H1 (cell line): ENCODE measurements around the gene CFAP65. TPM values are rescaled to one million over a fixed set of nuclear protein-coding genes. Genes with fewer than 3 reads are reported as not detected.

ENCODE experiments used
- CHD2 ChIP-seq: IDR thresholded peaks from 2 replicates; pipeline ENCODE4 v1.6.1; 2012; ENCODE audit warnings: low read length, improper control_type of control experiment
- EZH2 ChIP-seq: fragments of 200-600 bp; sonication (generic); IDR thresholded peaks from 2 replicates; pipeline ENCODE4 v1.7.1; 2012; ENCODE audit warnings: low read depth, mild to moderate bottlenecking, moderate library complexity, low read length, inconsistent platforms; ENCODE audit not compliant: severe bottlenecking
- JUND ChIP-seq: IDR thresholded peaks from 2 replicates; pipeline ENCODE4 v1.6.1; 2011; ENCODE audit warnings: mild to moderate bottlenecking, improper control_type of control experiment, low read length
- RNF2 ChIP-seq: fragments of 200-900, 300-1000 bp; sonication (generic); IDR thresholded peaks from 2 replicates; pipeline ENCODE4 v1.7.1; 2016; ENCODE audit warnings: borderline replicate concordance, low read depth, mild to moderate bottlenecking, antibody characterized with exemption, low read length; ENCODE audit not compliant: poor library complexity, severe bottlenecking; ENCODE audit errors: missing control alignments
- SAP30 ChIP-seq: fragments of 300-600 bp; sonication (generic); IDR thresholded peaks from 2 replicates; pipeline ENCODE4 v1.7.1; 2012; ENCODE audit warnings: low read length, moderate library complexity, mild to moderate bottlenecking, inconsistent platforms; ENCODE audit not compliant: insufficient read depth, insufficient replicate concordance
- SP1 ChIP-seq: IDR thresholded peaks from 2 replicates; pipeline ENCODE4 v1.6.1; 2011; ENCODE audit warnings: low read depth, low read length
- TAF1 ChIP-seq: IDR thresholded peaks from 2 replicates; pipeline ENCODE4 v1.6.1; 2011; ENCODE audit warnings: mild to moderate bottlenecking, low read depth, low read length
- TEAD4 ChIP-seq: IDR thresholded peaks from 2 replicates; pipeline ENCODE4 v1.6.1; 2012; ENCODE audit warnings: low read depth, low read length, inconsistent platforms, mixed read lengths
- polyA plus RNA-seq, 7 experiments: library from polyadenylated mRNA; depleted of rRNA in 3 of 7; stranded (reverse) in 5 of 7; unstranded in 2 of 7; fragments of >200 nt in 5 of 7; fragments of 200-250 nt in 2 of 7; gene quantifications; 1 replicate in 5 of 7; 2 replicates in 1 of 7; 4 replicates in 1 of 7; pipeline versions ENCODE4 v1.2.1 to v1.2.3, GENCODE V29; 2011 to 2013; ENCODE audit warnings: missing spikeins in 2 of 7, mixed read lengths in 2 of 7
- total RNA-seq: library from RNA; stranded (reverse); fragmentation: NEBNext Ultra II Directional; extraction: Animal tissue kit (Norgen Biotek cat#: 25700); gene quantifications from 2 replicates; pipeline ENCODE4 v1.2.1, GENCODE V29; 2021
- TF ChIP-seq, protein P1 (sequence below): IDR thresholded peaks from 2 replicates; pipeline ENCODE4 v1.6.1; 2011; ENCODE audit warnings: low read length, improper control_type of control experiment

Gene CFAP65
- total and polyA plus RNA-seq, 2 of the 8 experiments (the other 6 are each of a cell fraction or from before 2014, with no cell fraction given) = 0.19 to 0.45 TPM

DNA sequence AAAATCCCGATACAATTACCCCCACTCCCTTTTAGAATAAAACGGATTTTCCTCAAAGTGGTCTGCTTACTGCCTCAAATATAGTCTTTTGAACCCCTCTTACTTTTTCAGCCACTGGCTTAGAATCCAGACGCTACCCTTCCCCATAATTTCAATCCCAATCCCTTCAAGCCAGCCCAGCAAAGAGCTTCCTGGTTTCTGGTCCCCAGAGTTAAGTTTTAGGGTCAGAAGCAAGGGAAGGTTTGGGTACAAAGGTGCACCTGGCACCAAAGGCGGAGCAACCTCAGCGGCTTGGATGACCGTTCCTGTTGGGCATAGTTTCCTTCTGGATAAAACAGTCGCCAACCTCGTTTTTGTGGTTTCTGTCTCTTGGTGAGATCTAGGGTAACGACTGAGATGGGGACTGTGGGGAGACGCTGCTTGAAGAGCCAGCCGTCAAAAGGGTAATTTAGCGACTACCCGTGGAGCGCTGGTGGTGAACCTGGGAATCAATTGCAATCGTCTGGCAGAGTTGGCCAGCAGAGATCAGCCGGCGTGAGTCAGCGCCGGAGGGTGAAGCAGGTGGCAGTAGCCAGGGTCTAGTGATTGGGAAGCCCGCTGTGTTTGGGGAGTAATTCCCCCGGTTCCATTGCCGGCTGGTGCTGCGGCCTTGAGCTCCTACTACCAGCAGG, 57.9 kb downstream of the CFAP65 start (continued):
- TF ChIP-seq JUND (no peak), RNF2 (peak; percentile 47), SP1 (no peak), TEAD4 (no peak), TAF1 (no peak), SAP30 (no peak), EZH2 (peak; percentile 16), CHD2 (no peak)
- TF ChIP-seq, protein P1, sequence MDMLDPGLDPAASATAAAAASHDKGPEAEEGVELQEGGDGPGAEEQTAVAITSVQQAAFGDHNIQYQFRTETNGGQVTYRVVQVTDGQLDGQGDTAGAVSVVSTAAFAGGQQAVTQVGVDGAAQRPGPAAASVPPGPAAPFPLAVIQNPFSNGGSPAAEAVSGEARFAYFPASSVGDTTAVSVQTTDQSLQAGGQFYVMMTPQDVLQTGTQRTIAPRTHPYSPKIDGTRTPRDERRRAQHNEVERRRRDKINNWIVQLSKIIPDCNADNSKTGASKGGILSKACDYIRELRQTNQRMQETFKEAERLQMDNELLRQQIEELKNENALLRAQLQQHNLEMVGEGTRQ = no peak
